GM23338 (cell line): Measurements from ENCODE around the gene AGXT. TPM values are rescaled to one million over a fixed set of nuclear protein-coding genes. Genes with fewer than 3 reads are reported as not detected.

Source experiments
- ATAC-seq: fragments of 200-7000 bp; cut with Tn5 transposase; 3 replicates; pipeline ENCODE4 v1.9.1; 2020
- DNase-seq: peaks from one replicate; pipeline ENCODE4 v3.0.0-alpha.2; 2015; ENCODE audit warnings: low spot score
- H2AFZ ChIP-seq: fragments of 200-600 bp; sonication (generic); 2 replicates; pipeline ENCODE4 v1.8.0; 2016; ENCODE audit warnings: antibody characterized with exemption, mild to moderate bottlenecking, moderate library complexity
- H3F3A ChIP-seq: fragments of 200-600 bp; sonication (generic); replicated peaks from 2 replicates; pipeline ENCODE4 v1.8.0; 2017; ENCODE audit warnings: antibody characterized with exemption, mixed run types, low read depth
- H3K27ac ChIP-seq: fragments of 200-600 bp; sonication (generic); 2 replicates; pipeline ENCODE4 v1.6.1; 2016; ENCODE audit warnings: low read depth
- H3K27me3 ChIP-seq: fragments of 200-600 bp; sonication (generic); 2 replicates; pipeline ENCODE4 v1.8.0; 2016; ENCODE audit warnings: mild to moderate bottlenecking, mixed run types, moderate library complexity; ENCODE audit not compliant: insufficient read depth
- H3K36me3 ChIP-seq: fragments of 200-600 bp; sonication (generic); 2 replicates; pipeline ENCODE4 v1.8.0; 2016; ENCODE audit warnings: mild to moderate bottlenecking; ENCODE audit not compliant: insufficient read depth
- H3K4me1 ChIP-seq: fragments of 200-600 bp; sonication (generic); 2 replicates; pipeline ENCODE4 v1.8.0; 2016; ENCODE audit warnings: mild to moderate bottlenecking, moderate library complexity; ENCODE audit not compliant: insufficient read depth
- H3K4me2 ChIP-seq: fragments of 200-600 bp; sonication (generic); 2 replicates; pipeline ENCODE4 v1.7.1; 2017; ENCODE audit warnings: mixed run types
- H3K4me3 ChIP-seq: fragments of 200-600 bp; sonication (generic); 2 replicates; pipeline ENCODE4 v1.6.1; 2016; ENCODE audit warnings: mixed run types
- H3K79me2 ChIP-seq: fragments of 200-600 bp; sonication (generic); replicated peaks from 2 replicates; pipeline ENCODE4 v1.8.0; 2017; ENCODE audit warnings: mild to moderate bottlenecking; ENCODE audit not compliant: insufficient read depth
- H3K9me2 ChIP-seq: fragments of 200-600 bp; sonication (generic); 2 replicates; pipeline ENCODE4 v1.8.0; 2017; ENCODE audit not compliant: insufficient read depth
- H4K20me1 ChIP-seq: fragments of 200-600 bp; sonication (generic); replicated peaks from 2 replicates; pipeline ENCODE4 v1.8.0; 2017; ENCODE audit warnings: mild to moderate bottlenecking; ENCODE audit not compliant: insufficient read depth
- H3K27ac Mint-ChIP-seq: 2 replicates; pipeline ENCODE4 v1.8.0; 2020; ENCODE audit warnings: inconsistent platforms, mild to moderate bottlenecking, moderate library complexity, mixed read lengths
- H3K27me3 Mint-ChIP-seq: 3 replicates; pipeline ENCODE4 v1.8.0; 2022; ENCODE audit warnings: low read depth, mild to moderate bottlenecking, moderate library complexity, mixed read lengths, inconsistent platforms; ENCODE audit not compliant: insufficient read depth, poor library complexity
- H3K36me3 Mint-ChIP-seq: 3 replicates; pipeline ENCODE4 v1.8.0; 2021; ENCODE audit warnings: low read depth, mild to moderate bottlenecking, inconsistent platforms, moderate library complexity, mixed read lengths
- H3K4me1 Mint-ChIP-seq: 3 replicates; pipeline ENCODE4 v1.8.0; 2020; ENCODE audit warnings: mild to moderate bottlenecking, inconsistent platforms, mixed read lengths
- H3K4me3 Mint-ChIP-seq: 3 replicates; pipeline ENCODE4 v1.8.0; 2021; ENCODE audit warnings: moderate library complexity, mild to moderate bottlenecking, inconsistent platforms, mixed read lengths
- H3K9me3 Mint-ChIP-seq: 3 replicates; pipeline ENCODE4 v1.8.0; 2020; ENCODE audit warnings: moderate library complexity, mild to moderate bottlenecking, inconsistent platforms, mixed read lengths
- EZH2 ChIP-seq: fragments of 200-600 bp; sonication (generic); IDR thresholded peaks from one replicate; pipeline ENCODE4 v1.8.0; 2017; ENCODE audit warnings: antibody characterized with exemption, mild to moderate bottlenecking, low read depth; ENCODE audit not compliant: unreplicated experiment
- polyA plus RNA-seq: library from polyadenylated mRNA; unstranded; fragments of >200 nt; fragmentation: Nextera tagmentation; extraction: Ambion mirVana; gene quantifications from 2 replicates; pipeline ENCODE4 v1.2.1, GENCODE V29; 2016
- total RNA-seq: library from RNA; depleted of rRNA; stranded (reverse); fragments of >200 nt; shearing (Covaris generic); gene quantifications from 2 replicates; pipeline ENCODE4 v1.2.3, GENCODE V29; 2014
- TF ChIP-seq, protein P1 (sequence below), 2 experiments: fragments of 200-600 bp in 1 of 2; sonication (generic) in 1 of 2; conservative IDR thresholded peaks; 2 replicates each; pipeline versions ENCODE4 v1.5.1 to v1.6.1; 2016 to 2017; ENCODE audit warnings: antibody characterized with exemption in 2 of 2, low read depth in 2 of 2, mild to moderate bottlenecking in 2 of 2, moderate library complexity in 1 of 2
- TF ChIP-seq, protein P2 (sequence below): fragments of 250-450 bp; sonication (Bioruptor Pico); IDR thresholded peaks from 2 replicates; pipeline ENCODE4 v1.5.0; 2020; ENCODE audit warnings: mild to moderate bottlenecking, moderate library complexity

AGXT gene
- total and polyA plus RNA-seq, 2 experiments from 2014 or later, result not detected

DNA sequence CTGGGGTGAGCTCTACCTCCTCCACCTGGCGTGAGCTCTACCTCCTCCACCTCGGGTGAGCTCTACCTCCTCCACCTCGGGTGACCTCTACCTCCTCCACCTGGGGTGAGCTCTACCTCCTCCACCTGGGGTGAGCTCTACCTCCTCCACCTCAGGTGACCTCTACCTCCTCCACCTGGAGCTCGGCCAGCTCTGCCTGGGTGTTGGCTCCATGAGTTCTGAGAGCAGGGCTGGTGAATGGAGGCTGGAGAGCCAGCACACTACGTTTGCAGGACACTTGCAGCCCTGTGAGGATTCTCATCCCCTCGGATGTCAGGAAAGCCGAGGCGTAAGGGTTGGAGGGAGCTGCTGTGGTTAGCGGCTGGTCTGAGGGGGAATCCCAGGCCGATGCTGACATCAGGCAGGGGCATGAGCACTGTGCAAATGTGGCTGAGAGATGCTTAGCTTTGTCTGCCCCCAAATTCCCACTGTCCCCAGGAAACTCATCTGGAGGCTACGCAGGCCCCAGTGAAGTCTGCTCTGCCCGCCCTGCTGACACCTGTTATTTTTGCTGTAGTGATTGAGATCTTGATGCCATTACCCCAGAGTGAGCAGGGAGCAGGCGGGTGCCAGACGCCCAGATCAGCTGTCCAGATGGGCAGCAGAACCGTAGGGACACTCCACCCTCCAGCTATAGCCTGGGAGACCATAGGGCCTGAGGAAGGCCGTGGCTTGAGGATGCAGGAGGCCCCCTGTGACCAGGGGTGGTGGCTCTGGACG is 40.8 kb downstream of the AGXT start:
- H3F3A ChIP-seq, result no peaks in the 10 kb centered on the region
- no peak overlapping the region for H3K27ac ChIP-seq
- no peaks in the 10 kb centered on the region for H3K36me3 ChIP-seq
- no peaks in the 10 kb centered on the region for H3K4me1 ChIP-seq
- ATAC-seq, result no peak
- TF ChIP-seq, protein P1, sequence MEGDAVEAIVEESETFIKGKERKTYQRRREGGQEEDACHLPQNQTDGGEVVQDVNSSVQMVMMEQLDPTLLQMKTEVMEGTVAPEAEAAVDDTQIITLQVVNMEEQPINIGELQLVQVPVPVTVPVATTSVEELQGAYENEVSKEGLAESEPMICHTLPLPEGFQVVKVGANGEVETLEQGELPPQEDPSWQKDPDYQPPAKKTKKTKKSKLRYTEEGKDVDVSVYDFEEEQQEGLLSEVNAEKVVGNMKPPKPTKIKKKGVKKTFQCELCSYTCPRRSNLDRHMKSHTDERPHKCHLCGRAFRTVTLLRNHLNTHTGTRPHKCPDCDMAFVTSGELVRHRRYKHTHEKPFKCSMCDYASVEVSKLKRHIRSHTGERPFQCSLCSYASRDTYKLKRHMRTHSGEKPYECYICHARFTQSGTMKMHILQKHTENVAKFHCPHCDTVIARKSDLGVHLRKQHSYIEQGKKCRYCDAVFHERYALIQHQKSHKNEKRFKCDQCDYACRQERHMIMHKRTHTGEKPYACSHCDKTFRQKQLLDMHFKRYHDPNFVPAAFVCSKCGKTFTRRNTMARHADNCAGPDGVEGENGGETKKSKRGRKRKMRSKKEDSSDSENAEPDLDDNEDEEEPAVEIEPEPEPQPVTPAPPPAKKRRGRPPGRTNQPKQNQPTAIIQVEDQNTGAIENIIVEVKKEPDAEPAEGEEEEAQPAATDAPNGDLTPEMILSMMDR (conservative IDR thresholded peaks at IDR 0.05; ENCODE audit: low read depth in 2 of 2), result no peak
- TF ChIP-seq EZH2, result no peak
- TF ChIP-seq, protein P2, sequence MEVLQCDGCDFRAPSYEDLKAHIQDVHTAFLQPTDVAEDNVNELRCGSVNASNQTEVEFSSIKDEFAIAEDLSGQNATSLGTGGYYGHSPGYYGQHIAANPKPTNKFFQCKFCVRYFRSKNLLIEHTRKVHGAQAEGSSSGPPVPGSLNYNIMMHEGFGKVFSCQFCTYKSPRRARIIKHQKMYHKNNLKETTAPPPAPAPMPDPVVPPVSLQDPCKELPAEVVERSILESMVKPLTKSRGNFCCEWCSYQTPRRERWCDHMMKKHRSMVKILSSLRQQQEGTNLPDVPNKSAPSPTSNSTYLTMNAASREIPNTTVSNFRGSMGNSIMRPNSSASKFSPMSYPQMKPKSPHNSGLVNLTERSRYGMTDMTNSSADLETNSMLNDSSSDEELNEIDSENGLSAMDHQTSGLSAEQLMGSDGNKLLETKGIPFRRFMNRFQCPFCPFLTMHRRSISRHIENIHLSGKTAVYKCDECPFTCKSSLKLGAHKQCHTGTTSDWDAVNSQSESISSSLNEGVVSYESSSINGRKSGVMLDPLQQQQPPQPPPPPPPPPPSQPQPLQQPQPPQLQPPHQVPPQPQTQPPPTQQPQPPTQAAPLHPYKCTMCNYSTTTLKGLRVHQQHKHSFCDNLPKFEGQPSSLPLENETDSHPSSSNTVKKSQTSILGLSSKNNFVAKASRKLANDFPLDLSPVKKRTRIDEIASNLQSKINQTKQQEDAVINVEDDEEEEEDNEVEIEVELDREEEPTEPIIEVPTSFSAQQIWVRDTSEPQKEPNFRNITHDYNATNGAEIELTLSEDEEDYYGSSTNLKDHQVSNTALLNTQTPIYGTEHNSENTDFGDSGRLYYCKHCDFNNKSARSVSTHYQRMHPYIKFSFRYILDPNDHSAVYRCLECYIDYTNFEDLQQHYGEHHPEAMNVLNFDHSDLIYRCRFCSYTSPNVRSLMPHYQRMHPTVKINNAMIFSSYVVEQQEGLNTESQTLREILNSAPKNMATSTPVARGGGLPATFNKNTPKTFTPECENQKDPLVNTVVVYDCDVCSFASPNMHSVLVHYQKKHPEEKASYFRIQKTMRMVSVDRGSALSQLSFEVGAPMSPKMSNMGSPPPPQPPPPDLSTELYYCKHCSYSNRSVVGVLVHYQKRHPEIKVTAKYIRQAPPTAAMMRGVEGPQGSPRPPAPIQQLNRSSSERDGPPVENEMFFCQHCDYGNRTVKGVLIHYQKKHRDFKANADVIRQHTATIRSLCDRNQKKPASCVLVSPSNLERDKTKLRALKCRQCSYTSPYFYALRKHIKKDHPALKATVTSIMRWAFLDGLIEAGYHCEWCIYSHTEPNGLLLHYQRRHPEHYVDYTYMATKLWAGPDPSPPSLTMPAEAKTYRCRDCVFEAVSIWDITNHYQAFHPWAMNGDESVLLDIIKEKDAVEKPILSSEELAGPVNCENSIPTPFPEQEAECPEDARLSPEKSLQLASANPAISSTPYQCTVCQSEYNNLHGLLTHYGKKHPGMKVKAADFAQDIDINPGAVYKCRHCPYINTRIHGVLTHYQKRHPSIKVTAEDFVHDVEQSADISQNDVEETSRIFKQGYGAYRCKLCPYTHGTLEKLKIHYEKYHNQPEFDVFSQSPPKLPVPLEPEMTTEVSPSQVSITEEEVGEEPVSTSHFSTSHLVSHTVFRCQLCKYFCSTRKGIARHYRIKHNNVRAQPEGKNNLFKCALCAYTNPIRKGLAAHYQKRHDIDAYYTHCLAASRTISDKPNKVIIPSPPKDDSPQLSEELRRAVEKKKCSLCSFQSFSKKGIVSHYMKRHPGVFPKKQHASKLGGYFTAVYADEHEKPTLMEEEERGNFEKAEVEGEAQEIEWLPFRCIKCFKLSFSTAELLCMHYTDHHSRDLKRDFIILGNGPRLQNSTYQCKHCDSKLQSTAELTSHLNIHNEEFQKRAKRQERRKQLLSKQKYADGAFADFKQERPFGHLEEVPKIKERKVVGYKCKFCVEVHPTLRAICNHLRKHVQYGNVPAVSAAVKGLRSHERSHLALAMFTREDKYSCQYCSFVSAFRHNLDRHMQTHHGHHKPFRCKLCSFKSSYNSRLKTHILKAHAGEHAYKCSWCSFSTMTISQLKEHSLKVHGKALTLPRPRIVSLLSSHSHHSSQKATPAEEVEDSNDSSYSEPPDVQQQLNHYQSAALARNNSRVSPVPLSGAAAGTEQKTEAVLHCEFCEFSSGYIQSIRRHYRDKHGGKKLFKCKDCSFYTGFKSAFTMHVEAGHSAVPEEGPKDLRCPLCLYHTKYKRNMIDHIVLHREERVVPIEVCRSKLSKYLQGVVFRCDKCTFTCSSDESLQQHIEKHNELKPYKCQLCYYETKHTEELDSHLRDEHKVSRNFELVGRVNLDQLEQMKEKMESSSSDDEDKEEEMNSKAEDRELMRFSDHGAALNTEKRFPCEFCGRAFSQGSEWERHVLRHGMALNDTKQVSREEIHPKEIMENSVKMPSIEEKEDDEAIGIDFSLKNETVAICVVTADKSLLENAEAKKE (CRISPR knock-in tag), result no peak
- peaks cover 3% of the 10 kb centered on the region for H3K27me3 Mint-ChIP-seq
- H3K36me3 Mint-ChIP-seq, result no peaks in the 10 kb centered on the region
- no peaks in the 10 kb centered on the region for H3K9me3 Mint-ChIP-seq
- DNase-seq, result no peak
- H3K4me3 Mint-ChIP-seq, result no peak overlapping the region
- no peaks in the 10 kb centered on the region for H3K9me2 ChIP-seq
- no peak overlapping the region for H2AFZ ChIP-seq
- no peaks in the 10 kb centered on the region for H3K79me2 ChIP-seq
- H3K4me1 Mint-ChIP-seq, result no peaks in the 10 kb centered on the region
- no peak overlapping the region for H3K4me2 ChIP-seq
- H3K27me3 ChIP-seq, result no peaks in the 10 kb centered on the region
- no peak overlapping the region for H3K27ac Mint-ChIP-seq
- no peaks in the 10 kb centered on the region for H4K20me1 ChIP-seq
- no peak overlapping the region for H3K4me3 ChIP-seq
